Central memory CD8-positive, alpha-beta T cell (primary cell): ENCODE results near the gene TIAM1.

Source experiments
- ATAC-seq: fragments of 150-1000 bp; cut with Tn5 transposase; replicated peaks from 2 replicates; pipeline ENCODE4 v1.10.0; 2022; ENCODE audit warnings: mild to moderate bottlenecking, moderate FRiP score, moderate number of reproducible peaks; ENCODE audit not compliant: poor library complexity, severe bottlenecking; ENCODE audit errors: extremely low read depth
- DNase-seq, 2 donors: peaks; one replicate each; pipeline ENCODE4 v3.0.0; 2021; ENCODE audit warnings: low spot score in 2 of 2
- H3K27ac Mint-ChIP-seq: one replicate; pipeline ENCODE4 v1.8.0; 2022; ENCODE audit warnings: low read depth, mild to moderate bottlenecking, moderate library complexity, mixed read lengths
- H3K27me3 Mint-ChIP-seq: one replicate; pipeline ENCODE4 v1.8.0; 2022; ENCODE audit warnings: mixed read lengths
- H3K36me3 Mint-ChIP-seq: one replicate; pipeline ENCODE4 v1.8.0; 2022; ENCODE audit warnings: mild to moderate bottlenecking, moderate library complexity, mixed read lengths; ENCODE audit not compliant: insufficient read depth
- H3K4me1 Mint-ChIP-seq: one replicate; pipeline ENCODE4 v1.8.0; 2022; ENCODE audit warnings: mixed read lengths
- H3K4me3 Mint-ChIP-seq: one replicate; pipeline ENCODE4 v1.8.0; 2022; ENCODE audit warnings: mild to moderate bottlenecking, moderate library complexity, mixed read lengths
- H3K9me3 Mint-ChIP-seq: one replicate; pipeline ENCODE4 v1.8.0; 2022; ENCODE audit warnings: mixed read lengths

Gene TIAM1

DNA sequence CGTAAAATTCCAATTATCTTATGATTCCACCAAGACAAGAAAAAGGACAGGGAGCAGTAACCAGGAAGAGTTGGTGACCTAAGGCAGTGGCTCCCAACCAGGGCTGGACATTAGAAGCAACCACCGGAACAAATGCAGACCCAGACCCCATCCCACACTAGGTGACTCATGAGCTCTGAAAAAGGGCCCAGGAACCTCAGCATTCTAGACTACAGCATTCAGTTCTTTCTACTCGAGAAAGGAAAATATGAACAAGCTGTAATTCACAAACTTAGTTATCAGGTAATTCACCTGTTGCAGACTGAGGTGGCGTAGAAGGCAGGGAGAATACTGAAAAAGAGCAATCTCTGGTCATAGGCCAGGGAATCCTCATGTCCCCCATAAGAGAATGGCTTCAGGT lies 167.3 kb downstream of the TIAM1 start:
- Mint-ChIP-seq H3K4me1 (peaks cover 16% of the 10 kb centered on the region), H3K9me3 (no peaks in the 10 kb centered on the region), H3K36me3 (peaks cover 6% of the 10 kb centered on the region), H3K4me3 (no peak overlapping the region), H3K27ac (no peak overlapping the region), H3K27me3 (no peaks in the 10 kb centered on the region)
- DNase-seq (no peak), ATAC-seq (no peak)

DNA sequence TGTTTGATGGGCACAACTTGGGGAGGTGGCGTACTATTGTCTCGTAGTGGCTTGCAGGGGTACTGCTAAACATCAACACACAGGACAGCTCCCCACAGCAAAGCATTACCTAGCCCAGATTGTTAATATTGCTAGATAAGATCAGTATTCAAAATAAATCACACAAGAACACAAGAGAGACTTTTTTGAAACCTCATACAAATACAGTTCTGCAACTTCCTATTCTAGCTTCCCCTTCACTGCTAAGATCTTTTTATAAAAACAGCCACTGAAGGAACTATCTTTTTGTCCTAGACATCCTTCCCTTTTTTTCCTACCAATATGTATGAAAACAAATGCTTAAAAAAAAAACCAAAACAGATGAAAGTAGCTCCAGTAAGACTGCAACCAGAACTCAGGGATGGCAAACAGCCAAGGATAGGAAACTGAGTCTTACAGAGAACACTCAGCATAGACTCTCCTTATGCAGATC lies 167.9 kb downstream of the TIAM1 start:
- Mint-ChIP-seq H3K4me1 (peaks cover 12% of the 10 kb centered on the region), H3K36me3 (peaks cover 6% of the 10 kb centered on the region), H3K9me3 (no peaks in the 10 kb centered on the region), H3K27ac (no peak overlapping the region), H3K27me3 (no peaks in the 10 kb centered on the region), H3K4me3 (no peak overlapping the region)
- ATAC-seq (no peak), DNase-seq (no peak)

DNA sequence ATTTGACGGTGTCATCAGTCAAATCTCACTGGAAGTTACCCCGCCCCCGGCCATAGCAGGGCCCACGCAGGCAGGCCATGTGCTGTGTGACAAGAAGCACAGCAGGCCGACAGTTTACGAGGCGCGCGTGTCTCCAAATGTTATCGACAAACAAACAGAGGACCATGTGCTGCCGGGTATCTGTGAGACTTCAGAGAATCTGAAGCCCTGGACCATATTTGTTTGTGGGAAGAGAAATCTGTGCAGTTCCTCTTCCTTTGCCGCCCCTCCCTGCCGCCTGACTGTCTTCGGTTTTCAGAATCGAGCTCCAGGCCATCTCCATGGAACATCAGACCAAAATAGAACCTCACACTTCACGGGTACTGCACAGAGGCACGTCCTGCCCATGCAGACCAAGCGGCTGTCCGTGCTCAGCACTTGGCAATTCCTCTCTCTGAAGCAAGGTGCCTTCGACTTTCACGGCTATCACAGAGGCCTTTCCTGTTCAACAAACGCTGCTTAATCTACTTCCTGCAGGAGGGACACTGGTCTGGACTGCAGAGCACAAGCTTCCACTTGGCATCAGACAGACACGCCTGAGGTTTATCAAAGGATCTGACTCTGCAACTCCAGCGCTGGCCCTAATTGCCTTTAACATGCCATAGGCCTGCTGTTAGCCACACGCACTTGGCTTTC lies 170.0 kb downstream of the TIAM1 start:
- no peak overlapping the region for H3K4me3 Mint-ChIP-seq
- ATAC-seq (no peak), DNase-seq (no peak)
- no peaks in the 10 kb centered on the region for H3K27me3 Mint-ChIP-seq
- peaks cover 4% of the 10 kb centered on the region for H3K36me3 Mint-ChIP-seq
- H3K9me3 Mint-ChIP-seq, result no peaks in the 10 kb centered on the region
- H3K27ac Mint-ChIP-seq, result no peak overlapping the region
- H3K4me1 Mint-ChIP-seq, result peaks cover 5% of the 10 kb centered on the region

DNA sequence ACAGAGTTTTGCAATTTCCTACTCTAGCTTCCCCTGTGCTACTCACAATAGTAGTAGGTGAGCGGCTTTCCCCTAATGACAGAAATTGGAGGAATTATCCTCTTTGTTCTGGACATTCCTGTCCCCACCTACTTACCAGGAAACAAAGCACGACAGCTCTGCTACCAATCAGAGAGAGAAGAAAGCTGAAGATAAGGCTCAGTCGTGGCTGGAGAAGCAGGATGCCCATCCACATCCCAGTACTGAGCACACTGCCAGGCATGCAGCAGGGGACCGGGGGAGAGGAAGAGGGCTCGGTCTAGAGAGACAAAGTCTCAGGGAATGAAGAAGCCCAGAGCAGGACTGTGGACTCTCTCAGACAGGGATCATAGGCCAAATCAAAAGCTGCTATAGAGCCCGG lies 171.7 kb downstream of the TIAM1 start:
- H3K4me1 Mint-ChIP-seq, result peaks cover 5% of the 10 kb centered on the region
- no peaks in the 10 kb centered on the region for H3K27me3 Mint-ChIP-seq
- H3K36me3 Mint-ChIP-seq, result peaks cover 4% of the 10 kb centered on the region
- no peaks in the 10 kb centered on the region for H3K9me3 Mint-ChIP-seq
- no peak overlapping the region for H3K27ac Mint-ChIP-seq
- ATAC-seq (no peak), DNase-seq (no peak)
- H3K4me3 Mint-ChIP-seq, result no peak overlapping the region

DNA sequence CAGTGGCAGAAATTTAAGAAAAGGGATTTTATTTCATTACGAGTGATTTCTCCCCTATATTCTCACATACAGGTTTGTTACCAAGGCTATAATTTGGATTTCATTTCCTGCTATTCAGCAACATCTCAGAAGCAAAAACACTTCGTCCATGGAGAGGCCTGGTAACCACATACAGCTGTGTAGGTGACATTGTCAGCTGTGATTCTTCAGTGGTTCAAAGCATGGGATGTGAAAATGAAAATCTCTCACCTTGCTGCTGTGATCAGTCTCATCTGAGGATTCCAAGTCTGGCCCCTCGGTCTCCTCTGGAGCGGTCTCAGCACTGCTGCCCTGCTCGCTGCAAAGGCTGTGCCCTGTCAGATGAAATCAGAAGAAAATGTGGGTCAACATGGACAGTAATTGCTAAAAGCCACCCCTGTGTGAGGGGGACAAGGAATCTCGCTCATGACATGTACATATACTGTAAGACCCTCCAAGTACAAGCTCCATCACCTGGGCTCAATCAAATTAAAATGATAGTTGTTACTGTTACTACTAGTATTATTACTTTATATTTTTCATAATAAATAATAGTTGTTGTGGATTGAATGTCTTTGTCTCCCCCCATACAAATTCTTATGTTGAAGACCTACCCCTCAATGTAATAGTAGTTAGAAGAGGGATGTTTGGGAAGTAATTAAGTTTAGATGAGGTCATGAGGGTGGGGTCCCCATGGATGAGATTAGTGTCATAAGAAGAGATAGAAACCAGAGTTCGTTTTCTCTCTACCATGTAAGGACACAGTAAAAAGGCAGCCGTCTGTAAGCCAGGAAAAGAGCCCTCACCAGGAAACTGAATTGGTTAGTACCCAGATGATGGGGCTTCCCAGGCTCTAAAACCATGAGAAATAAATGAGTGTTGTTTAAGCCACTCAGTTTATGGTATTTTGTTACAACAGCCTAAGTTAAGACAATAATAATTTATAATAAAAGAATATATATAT lies 179.1 kb downstream of the TIAM1 start:
- H3K9me3 Mint-ChIP-seq, result no peaks in the 10 kb centered on the region
- no peak overlapping the region for H3K4me3 Mint-ChIP-seq
- peaks cover 4% of the 10 kb centered on the region for H3K36me3 Mint-ChIP-seq
- H3K4me1 Mint-ChIP-seq, result no peaks in the 10 kb centered on the region
- H3K27me3 Mint-ChIP-seq, result no peaks in the 10 kb centered on the region
- ATAC-seq, result no peak
- H3K27ac Mint-ChIP-seq, result no peak overlapping the region
- DNase-seq, result no peak

DNA sequence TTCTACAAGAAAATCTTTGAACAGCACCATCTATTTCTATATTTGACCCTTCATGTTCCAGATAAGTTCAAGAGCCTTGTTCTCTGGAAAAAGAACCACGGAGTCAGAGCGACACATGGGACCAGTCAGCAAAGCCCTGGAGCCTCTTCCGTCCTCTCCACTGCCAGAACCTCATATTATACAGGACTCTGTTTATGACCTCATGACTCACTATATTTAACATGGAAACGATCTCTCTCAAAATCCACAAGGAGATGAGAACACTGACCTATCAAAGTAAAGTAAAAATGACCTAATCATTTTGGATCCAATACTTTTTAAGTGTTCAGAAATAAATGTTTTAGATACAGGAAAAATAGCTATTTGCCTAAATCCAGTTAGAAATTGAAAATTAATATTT lies 181.2 kb downstream of the TIAM1 start:
- Mint-ChIP-seq H3K27ac (no peak overlapping the region), H3K27me3 (no peaks in the 10 kb centered on the region), H3K4me1 (no peaks in the 10 kb centered on the region), H3K9me3 (no peaks in the 10 kb centered on the region), H3K4me3 (no peak overlapping the region), H3K36me3 (peaks cover 4% of the 10 kb centered on the region)
- ATAC-seq, result no peak
- DNase-seq, result no peak

DNA sequence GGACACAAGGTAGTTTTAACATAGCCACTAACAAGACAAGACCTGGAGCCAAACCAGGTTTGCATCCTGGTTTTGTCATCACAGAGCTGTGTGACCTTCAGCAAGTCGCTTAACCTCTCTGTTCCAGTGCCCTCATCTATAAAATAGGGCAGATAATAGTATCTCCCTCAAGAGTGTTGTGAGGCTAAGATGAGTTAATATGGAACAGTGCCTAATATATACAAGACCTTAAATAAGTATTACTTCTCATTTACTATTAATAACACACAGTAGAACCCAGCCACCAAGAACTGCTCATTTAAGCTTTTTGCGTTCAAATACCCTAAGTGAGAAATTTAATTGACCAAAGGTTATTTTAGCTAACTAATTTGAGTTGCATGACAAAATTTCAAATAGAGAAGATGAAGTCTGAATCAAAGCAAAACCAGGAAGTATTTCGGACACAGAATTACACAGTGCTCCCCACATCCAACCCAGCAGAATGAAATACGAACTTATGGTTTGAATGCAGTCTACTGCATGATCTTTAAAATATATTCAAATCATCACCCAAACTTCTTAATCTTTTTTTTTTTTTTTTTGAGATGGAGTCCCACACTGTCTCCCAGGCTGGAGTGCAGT lies 181.9 kb downstream of the TIAM1 start:
- no peak overlapping the region for H3K4me3 Mint-ChIP-seq
- no peaks in the 10 kb centered on the region for H3K27me3 Mint-ChIP-seq
- no peak for ATAC-seq
- DNase-seq, result no peak
- H3K9me3 Mint-ChIP-seq, result no peaks in the 10 kb centered on the region
- peaks cover 4% of the 10 kb centered on the region for H3K36me3 Mint-ChIP-seq
- H3K4me1 Mint-ChIP-seq, result no peaks in the 10 kb centered on the region
- no peak overlapping the region for H3K27ac Mint-ChIP-seq

DNA sequence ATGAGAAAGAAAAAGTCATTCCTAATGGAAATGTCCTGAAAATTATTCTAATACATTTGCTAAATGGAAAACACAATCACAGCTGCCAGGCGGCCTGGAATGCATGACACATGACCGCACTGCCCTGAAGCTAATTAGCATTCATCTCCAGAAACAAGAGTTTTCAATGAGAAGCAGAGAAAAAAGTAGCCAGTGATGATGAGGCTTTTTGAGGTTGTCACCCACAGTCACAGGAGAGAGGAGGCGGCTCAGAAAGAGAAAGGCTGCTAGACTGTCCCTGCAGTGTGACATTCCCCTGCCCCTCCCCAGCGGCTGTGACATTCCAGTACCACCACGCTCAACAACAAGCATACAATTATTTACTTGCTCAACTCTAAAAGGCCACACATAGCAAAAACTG lies 182.9 kb downstream of the TIAM1 start:
- Mint-ChIP-seq H3K4me1 (no peaks in the 10 kb centered on the region), H3K4me3 (no peak overlapping the region), H3K27me3 (no peaks in the 10 kb centered on the region), H3K27ac (no peak overlapping the region), H3K36me3 (peaks cover 4% of the 10 kb centered on the region), H3K9me3 (no peaks in the 10 kb centered on the region)
- ATAC-seq (no peak), DNase-seq (no peak)

DNA sequence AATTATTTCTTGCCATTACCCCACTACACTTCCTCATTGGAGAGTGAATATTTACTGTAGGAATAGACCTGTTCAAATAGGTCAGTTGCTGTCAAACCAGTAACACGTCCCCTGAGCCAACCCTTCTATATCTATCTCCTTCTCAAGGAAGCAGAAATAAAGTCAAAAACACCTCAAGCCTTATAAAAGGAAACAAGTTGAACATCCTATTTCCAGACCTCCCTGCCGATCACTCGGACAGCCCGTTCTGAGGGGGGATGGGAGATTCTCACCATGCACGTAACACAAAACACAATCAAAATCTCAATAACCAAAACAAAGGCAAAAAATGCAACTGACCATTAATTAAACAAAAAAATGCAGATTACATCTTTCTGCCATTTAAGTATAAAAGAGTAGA lies 184.3 kb downstream of the TIAM1 start:
- H3K27me3 Mint-ChIP-seq, result no peaks in the 10 kb centered on the region
- H3K4me3 Mint-ChIP-seq, result no peak overlapping the region
- ATAC-seq (no peak), DNase-seq (no peak)
- H3K4me1 Mint-ChIP-seq, result no peaks in the 10 kb centered on the region
- H3K27ac Mint-ChIP-seq, result no peak overlapping the region
- peaks cover 4% of the 10 kb centered on the region for H3K36me3 Mint-ChIP-seq
- H3K9me3 Mint-ChIP-seq, result no peaks in the 10 kb centered on the region

DNA sequence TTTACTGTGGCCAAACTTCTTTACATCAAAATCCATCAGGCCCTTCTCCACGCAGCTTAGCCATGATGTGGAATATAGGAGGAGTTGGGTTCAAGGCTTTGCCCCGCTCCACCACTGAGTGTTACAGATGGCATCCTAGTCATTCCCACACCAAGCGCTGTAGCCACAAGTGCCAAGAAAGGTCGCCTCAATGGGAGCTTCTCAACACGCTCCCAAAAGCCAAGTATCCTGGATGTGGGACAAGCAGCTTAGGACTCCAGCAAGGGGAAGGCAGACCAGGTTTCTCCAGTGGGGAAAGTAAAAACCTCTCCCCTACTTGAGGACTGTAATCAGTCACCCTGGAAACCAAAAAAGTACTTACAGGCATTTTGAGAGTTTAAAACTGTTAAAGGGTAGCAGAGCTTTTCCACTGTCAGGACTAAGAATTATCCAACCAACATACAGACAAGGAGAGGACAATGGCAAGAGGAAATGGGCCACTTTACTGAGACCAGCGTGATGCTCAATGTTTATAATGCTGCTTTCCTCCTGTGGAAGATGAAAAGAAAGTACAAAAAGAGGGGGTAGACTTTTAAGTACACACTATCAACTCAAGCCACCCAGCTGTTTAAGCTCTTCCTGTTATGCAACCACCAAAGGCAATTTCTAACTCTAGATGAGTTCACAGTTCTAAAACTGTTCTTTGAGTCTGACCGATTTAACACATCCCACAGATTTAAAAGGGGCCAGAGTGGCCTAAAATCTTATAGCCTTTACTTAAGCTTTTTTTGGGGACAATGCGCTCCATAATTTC lies 185.1 kb downstream of the TIAM1 start:
- no peaks in the 10 kb centered on the region for H3K4me1 Mint-ChIP-seq
- no peak overlapping the region for H3K4me3 Mint-ChIP-seq
- H3K36me3 Mint-ChIP-seq, result peaks cover 4% of the 10 kb centered on the region

DNA sequence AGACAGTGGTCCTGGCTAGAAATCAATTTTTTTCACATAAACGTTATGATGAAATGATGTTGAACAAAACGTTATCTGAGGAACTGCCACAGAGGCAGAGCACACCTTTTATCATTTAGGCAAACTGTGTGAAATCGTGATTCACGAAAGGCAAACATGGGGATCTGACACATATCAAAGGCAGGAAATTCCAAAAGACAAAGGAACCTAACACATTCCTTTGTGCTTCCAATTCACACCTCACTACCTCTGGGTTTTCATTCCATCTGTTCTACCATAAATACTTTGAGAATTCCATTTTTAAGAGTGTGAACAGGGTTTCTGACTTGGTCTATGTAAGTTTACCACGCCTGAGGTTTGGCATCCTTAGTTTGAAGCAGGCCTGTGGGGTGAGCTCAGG lies 186.3 kb downstream of the TIAM1 start:
- H3K4me3 Mint-ChIP-seq, result no peak overlapping the region
- DNase-seq, result no peak
- H3K27ac Mint-ChIP-seq, result no peak overlapping the region
- no peaks in the 10 kb centered on the region for H3K27me3 Mint-ChIP-seq
- H3K36me3 Mint-ChIP-seq, result no peaks in the 10 kb centered on the region
- ATAC-seq, result no peak
- no peaks in the 10 kb centered on the region for H3K4me1 Mint-ChIP-seq
- no peaks in the 10 kb centered on the region for H3K9me3 Mint-ChIP-seq

More for the DNA sequence above, 185.1 kb downstream of the TIAM1 start:
- no peak overlapping the region for H3K27ac Mint-ChIP-seq
- H3K27me3 Mint-ChIP-seq, result no peaks in the 10 kb centered on the region
- ATAC-seq, result no peak
- DNase-seq, result no peak
- no peaks in the 10 kb centered on the region for H3K9me3 Mint-ChIP-seq

DNA sequence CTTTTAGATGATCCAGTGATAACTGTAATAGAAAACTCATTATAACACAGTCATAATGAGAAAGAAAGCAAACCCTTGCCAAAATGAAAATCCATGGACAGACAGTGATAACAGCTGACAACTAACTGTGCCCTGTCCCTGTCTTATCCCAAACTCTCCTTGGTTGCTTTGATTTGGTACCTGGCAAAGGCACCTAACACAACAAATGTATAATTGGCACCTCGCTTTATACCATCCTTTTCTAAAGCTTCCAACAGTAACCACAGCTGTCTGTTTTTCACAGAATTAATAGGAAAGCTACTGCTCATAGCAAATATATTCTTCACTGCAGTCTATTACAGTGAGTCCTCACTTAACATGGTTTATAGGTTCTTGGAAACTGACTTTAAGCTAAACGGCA lies 187.4 kb downstream of the TIAM1 start:
- Mint-ChIP-seq H3K36me3 (no peaks in the 10 kb centered on the region), H3K4me1 (no peaks in the 10 kb centered on the region), H3K27ac (no peak overlapping the region), H3K27me3 (no peaks in the 10 kb centered on the region), H3K9me3 (no peaks in the 10 kb centered on the region), H3K4me3 (no peak overlapping the region)
- DNase-seq (no peak), ATAC-seq (no peak)
